Neuron (in vitro differentiated cells): ENCODE measurements around the gene LSM7.

ENCODE experiments used
- H2AFZ ChIP-seq: one replicate; pipeline ENCODE4 v1.6.1; 2013; ENCODE audit warnings: low read depth, mild to moderate bottlenecking, inconsistent platforms, low read length, moderate library complexity
- H3K27me3 ChIP-seq: one replicate; pipeline ENCODE4 v1.6.1; 2013; ENCODE audit warnings: low read length; ENCODE audit not compliant: insufficient read depth
- H3K36me3 ChIP-seq: one replicate; pipeline ENCODE4 v1.6.1; 2013; ENCODE audit warnings: low read length; ENCODE audit not compliant: insufficient read depth
- H3K4me1 ChIP-seq: one replicate; pipeline ENCODE4 v1.6.1; 2013; ENCODE audit warnings: low read length; ENCODE audit not compliant: insufficient read depth
- H3K4me3 ChIP-seq: 2 replicates; pipeline ENCODE4 v1.5.1; 2013; ENCODE audit warnings: mild to moderate bottlenecking, low read length, moderate library complexity
- H3K9me3 ChIP-seq: one replicate; pipeline ENCODE4 v1.6.1; 2013; ENCODE audit warnings: low read length

LSM7 gene

DNA sequence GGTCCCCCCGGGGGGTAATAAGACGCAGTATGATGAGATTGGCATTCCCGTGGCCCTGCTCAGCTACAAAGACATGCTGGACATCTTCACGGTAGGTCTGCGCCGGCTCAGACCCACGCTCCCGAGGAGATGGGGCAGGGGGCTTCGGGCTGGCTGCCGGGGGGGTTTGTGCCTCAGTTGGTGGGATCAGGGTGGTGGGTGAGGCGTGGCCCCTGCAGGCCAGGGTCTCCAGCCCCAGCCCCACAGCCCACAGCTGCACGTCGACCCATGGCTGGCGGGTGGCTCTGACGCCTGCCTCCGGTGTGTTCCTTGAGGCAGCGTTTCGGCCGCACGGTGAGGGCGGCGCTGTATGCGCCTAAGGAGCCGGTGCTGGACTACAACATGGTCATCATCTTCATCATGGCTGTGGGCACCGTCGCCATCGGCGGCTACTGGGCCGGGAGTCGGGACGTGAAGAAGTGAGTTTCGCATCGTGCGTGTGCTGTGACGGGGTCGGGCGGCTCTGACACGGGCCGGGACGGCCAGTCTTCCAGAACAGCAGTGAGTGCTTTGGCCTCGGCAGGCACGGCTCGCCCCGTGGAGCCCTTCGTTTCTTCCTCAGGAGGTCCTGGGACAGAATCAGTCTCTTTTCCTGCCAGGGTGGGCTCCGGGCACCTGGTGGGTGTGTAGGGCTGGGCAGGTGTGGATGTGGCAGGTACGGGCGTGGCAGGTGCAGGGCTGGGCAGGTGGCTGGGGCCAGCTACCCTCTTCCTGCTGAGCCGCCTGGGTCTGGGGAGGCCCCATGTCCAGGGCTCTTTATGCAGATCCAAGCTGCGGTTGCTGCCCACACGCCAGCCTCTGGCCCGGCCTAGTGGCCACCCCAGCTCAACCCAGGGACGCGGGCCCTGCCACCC, 10.6 kb upstream of the LSM7 start:
- H3K27me3 ChIP-seq = no peaks in the 10 kb centered on the region
- H3K4me1 ChIP-seq = peaks cover 13% of the 10 kb centered on the region
- no peaks in the 10 kb centered on the region for H3K9me3 ChIP-seq
- H3K36me3 ChIP-seq = peaks cover 36% of the 10 kb centered on the region
- no peak overlapping the region for H2AFZ ChIP-seq
- no peak overlapping the region for H3K4me3 ChIP-seq

DNA sequence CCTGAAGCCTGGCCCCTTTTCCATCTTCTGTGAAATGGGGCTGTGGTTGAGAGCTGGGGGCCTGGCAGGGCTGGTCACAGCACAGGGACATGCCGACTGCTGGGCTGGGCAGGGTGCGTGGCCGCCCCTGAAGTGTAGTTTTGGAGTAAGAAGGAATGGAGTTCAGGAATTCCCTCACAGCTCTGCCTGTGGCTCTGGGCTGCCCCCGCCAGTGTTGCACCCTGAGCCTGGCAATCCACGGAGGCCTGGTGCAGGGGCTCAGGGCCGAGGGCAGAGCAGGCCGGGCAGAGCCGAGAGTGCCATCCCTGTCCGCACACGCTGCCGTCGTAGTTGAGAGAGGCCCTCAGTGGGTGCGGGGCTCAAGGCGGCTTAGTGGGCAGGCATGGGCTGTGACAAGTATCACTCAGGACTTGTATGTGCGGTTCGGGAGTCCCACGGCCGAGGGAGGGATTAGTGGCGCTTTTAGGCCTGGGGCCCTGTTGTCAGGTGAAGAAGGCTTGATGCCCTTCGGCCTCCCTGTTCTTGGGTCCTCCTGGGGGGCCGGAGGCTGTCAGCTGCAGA, 9.7 kb upstream of the LSM7 start:
- Histone ChIP-seq H3K9me3 (no peaks in the 10 kb centered on the region), H3K27me3 (no peaks in the 10 kb centered on the region), H2AFZ (no peak overlapping the region), H3K36me3 (peaks cover 36% of the 10 kb centered on the region), H3K4me3 (no peak overlapping the region), H3K4me1 (peaks cover 13% of the 10 kb centered on the region)

DNA sequence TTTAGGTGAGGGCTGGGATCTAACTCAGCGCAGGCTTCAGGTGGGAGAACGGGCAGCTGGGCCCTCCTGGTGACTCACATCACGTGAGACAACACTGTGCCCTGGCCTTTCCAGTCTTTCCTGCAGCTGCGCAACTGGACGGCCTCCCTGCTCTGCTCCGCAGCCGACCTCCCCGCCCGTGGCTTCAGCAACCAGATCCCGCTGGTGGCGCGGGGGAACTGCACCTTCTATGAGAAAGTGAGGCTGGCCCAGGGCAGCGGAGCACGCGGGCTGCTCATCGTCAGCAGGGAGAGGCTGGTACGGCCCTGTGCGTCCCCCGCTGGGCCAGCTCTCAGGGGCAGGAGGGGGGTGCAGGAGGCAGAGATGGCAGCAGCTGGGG, 8.9 kb upstream of the LSM7 start:
- Histone ChIP-seq H3K4me3 (no peak overlapping the region), H3K36me3 (peaks cover 33% of the 10 kb centered on the region), H3K27me3 (no peaks in the 10 kb centered on the region), H2AFZ (no peak overlapping the region), H3K4me1 (peaks cover 15% of the 10 kb centered on the region), H3K9me3 (no peaks in the 10 kb centered on the region)

DNA sequence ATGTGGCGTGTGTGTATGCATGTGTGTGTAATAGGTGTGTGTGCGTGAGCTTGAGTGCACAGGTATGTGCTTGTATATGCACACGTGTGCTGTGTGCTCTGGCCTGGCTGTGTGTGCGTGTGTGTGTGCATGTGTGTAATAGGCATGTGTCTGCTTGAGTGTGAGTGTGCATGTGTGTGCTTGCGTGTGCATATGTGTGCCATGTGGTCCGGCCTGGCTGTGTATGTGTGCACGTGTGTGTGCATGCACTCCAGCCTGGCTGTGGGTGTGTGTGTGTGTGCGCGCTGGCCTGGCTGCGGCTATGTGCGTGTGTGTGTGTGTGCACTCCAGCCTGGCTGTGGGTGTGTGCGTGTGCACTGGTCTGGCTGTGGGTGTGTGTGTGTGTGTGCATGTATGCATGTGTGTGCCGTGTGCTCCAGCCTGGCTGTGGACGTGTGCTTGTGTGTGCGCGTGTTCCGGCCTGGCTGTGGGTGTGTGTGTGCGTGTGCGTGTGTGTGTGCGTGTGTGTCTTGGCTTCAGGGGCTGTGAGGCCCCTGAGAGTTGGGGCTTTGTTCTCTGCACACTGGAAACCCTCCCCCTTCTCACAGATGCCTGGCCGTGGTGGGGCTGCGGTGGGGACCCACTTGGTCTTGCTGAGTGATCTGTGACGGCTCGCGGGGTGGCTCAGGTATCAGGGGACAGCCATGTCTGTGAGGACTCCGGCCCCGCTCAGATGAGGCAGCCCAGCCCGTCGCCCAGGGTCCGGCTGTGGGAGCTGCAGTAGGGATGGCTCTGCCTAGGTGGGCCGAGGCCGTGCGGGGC, 8.3 kb upstream of the LSM7 start:
- Histone ChIP-seq H3K27me3 (no peaks in the 10 kb centered on the region), H3K36me3 (peaks cover 32% of the 10 kb centered on the region), H3K4me3 (no peak overlapping the region), H2AFZ (no peak overlapping the region), H3K9me3 (no peaks in the 10 kb centered on the region), H3K4me1 (peaks cover 17% of the 10 kb centered on the region)

DNA sequence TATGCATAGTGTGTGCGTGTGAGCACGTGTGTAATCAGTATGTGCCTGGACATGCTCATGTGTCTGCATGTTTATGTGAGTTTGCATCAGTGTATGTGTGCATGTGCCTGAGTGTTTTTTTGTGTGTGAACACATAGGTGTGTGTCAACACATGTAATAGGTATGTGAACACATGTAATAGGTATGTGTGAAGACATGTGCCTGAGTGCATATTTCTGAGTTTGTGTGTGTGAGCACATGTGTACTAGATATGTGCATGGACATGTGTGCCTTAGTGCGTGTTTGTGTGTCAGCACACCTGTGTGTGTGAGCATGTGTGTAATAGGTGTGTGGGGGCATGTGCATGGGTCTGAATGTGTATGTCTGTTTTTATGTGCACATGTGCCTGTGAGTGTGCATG, 7.5 kb upstream of the LSM7 start:
- Histone ChIP-seq H3K36me3 (peaks cover 25% of the 10 kb centered on the region), H3K27me3 (no peaks in the 10 kb centered on the region), H3K4me1 (peaks cover 24% of the 10 kb centered on the region), H2AFZ (no peak overlapping the region), H3K9me3 (no peaks in the 10 kb centered on the region), H3K4me3 (no peak overlapping the region)

DNA sequence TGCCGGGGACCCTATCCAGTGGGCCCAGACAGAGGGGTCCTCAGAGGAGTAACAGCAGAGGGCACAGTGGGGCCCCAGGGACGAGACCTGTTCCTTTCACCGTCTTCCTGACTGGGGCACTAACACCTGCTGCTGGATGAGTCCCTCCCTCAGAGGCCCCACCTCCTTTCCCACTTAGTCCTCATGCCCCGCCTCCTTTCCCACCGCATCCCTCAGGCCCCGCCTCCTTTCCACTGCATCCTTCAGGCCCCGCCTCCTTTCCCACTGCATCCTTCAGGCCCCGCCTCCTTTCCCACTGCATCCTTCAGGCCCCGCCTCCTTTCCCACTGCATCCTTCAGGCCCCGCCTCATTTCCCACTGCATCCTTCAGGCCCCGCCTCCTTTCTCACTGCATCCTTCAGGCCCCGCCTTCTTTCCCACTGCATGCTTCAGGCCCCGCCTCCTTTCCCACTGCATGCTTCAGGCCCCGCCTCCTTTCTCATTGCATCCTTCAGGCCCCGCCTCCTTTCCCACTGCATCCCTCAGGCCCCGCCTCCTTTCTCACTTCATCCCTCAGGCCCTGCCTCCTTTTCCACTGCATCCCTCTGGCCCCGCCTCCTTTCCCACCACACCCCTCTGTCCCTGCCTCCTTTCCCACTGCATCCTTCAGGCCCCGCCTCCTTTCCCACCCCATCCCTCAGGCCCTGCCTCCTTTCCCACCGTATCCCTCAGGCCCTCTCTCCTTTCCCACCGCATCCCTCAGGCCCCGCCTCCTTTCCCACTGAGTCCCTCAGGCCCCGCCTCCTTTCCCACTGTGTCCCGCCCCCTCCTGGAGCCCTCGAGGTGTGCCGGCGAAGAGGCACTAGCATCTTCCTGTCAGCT, 6.8 kb upstream of the LSM7 start:
- no peak overlapping the region for H2AFZ ChIP-seq
- H3K4me1 ChIP-seq = peaks cover 30% of the 10 kb centered on the region
- H3K27me3 ChIP-seq = no peaks in the 10 kb centered on the region
- H3K9me3 ChIP-seq = no peaks in the 10 kb centered on the region
- H3K36me3 ChIP-seq = peaks cover 19% of the 10 kb centered on the region
- no peak overlapping the region for H3K4me3 ChIP-seq

DNA sequence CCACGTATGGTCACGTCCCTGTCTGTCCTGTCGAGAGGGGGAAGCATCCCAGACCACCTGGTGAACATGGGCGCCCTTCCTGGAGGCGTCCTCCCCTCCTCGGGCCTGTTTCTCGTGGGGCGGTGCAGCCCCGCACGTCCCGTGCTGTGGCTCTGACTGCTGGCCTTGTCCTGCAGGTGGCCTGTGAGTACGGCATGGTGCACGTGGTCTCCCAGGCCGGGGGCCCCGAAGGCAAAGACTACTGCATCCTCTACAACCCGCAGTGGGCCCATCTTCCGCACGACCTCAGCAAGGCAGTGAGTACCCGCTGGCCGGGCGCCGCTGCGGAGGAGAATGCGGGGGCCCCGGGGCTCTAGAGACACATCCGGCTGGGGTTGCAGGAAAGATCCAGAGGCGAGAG, 6.0 kb upstream of the LSM7 start:
- Histone ChIP-seq H3K4me1 (peaks cover 37% of the 10 kb centered on the region), H3K27me3 (no peaks in the 10 kb centered on the region), H3K36me3 (peaks cover 12% of the 10 kb centered on the region), H3K9me3 (no peaks in the 10 kb centered on the region), H2AFZ (no peak overlapping the region), H3K4me3 (no peak overlapping the region)

DNA sequence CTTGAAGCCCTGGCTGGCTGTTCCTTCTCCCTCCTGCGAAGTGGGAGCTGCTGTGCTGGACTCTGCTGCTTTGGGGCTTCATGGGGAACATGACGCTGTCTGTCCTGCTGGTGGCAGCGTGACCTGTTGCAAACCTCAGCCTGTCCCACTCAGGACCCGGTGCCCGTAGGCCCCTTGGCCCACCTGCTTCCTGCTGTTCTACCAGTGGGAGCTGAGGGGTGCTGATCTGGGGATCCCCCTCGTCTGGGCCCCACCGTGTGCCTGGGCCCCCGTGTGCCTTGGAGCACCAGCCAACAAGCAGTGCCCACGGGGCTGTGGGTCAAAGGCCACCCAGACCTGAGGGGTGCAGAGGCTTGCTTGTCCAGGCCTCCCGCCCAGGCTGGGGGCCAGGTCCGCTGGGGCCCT, 5.4 kb upstream of the LSM7 start:
- no peak overlapping the region for H2AFZ ChIP-seq

DNA sequence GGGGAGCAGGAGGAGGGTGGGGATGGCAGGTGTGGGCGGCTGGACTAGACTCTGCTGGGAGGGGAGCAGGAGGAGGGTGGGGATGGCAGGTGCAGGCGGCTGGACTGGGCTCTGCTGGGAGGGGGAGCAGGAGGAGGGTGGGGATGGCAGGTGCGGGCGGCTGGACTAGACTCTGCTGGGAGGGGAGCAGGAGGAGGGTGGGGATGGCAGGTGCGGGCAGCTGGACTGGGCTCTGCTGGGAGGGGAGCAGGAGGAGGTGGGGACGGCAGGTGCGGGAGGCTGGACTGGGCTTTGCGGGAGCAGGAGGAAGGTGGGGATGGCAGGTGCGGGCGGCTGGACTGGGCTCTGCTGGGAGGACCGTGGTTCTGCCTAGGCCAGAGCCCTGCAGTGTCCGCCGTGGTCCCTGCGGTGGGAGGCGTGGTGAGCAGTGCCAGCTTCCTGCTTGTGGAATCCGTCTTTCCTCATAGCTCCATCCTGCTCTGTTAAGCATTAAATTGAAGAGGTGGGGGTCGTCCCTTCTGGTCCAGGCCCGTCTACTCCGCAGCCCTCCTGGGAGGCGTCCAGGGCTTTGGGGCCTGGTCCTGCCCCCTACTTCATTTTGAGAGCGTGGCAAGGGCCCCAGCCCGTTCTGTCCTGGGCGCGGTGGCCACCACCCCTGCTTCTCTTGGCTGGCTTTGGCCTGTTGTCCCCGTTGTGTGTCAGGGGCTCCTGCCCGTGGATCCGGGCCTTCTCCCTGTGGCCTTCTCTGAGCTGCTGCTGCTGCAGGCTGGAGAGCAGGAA, 4.8 kb upstream of the LSM7 start:
- H3K27me3 ChIP-seq = no peaks in the 10 kb centered on the region
- H3K36me3 ChIP-seq = peaks cover 2% of the 10 kb centered on the region
- no peak overlapping the region for H3K4me3 ChIP-seq
- H3K4me1 ChIP-seq = peaks cover 39% of the 10 kb centered on the region
- no peaks in the 10 kb centered on the region for H3K9me3 ChIP-seq
- H2AFZ ChIP-seq = no peak overlapping the region

More for the DNA sequence above, 5.4 kb upstream of the LSM7 start:
- Histone ChIP-seq H3K4me3 (no peak overlapping the region), H3K9me3 (no peaks in the 10 kb centered on the region), H3K27me3 (no peaks in the 10 kb centered on the region), H3K4me1 (peaks cover 39% of the 10 kb centered on the region), H3K36me3 (peaks cover 6% of the 10 kb centered on the region)

DNA sequence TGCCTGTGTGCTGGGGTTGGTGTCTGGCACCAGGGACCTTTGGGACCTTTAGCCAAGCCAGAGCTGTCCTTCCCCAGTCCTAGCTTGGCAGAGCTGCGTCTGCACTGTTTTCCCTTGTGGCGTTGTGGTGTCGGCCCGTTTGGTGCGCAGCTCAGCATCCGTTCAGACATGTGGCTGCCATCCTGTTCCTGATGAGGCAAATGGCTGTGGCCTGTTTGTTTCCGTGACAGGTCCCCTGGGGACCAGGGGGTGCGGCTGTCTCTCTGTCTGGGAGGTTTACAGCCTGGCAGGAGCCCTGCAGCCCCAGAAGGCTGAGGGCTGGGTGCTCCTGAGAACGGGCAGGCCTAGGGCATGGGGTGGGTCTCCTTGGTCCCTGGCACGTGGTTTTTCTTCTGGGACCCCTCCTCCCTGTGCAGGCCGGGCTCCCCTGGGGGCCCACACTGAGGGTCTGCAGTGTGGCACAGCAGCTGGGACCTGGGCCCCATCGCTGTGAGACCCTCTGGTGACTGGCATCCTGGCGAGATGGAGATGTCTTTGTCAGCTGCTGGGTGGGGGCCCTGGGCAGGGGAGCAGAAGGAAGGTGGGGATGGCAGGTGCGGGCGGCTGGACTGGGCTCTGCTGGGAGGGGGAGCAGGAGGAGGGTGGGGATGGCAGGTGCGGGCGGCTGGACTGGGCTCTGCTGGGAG, 4.1 kb upstream of the LSM7 start:
- Histone ChIP-seq H3K36me3 (peaks cover 2% of the 10 kb centered on the region), H3K4me1 (peaks cover 41% of the 10 kb centered on the region), H3K9me3 (no peaks in the 10 kb centered on the region), H3K4me3 (no peak overlapping the region), H2AFZ (no peak overlapping the region), H3K27me3 (no peaks in the 10 kb centered on the region)

DNA sequence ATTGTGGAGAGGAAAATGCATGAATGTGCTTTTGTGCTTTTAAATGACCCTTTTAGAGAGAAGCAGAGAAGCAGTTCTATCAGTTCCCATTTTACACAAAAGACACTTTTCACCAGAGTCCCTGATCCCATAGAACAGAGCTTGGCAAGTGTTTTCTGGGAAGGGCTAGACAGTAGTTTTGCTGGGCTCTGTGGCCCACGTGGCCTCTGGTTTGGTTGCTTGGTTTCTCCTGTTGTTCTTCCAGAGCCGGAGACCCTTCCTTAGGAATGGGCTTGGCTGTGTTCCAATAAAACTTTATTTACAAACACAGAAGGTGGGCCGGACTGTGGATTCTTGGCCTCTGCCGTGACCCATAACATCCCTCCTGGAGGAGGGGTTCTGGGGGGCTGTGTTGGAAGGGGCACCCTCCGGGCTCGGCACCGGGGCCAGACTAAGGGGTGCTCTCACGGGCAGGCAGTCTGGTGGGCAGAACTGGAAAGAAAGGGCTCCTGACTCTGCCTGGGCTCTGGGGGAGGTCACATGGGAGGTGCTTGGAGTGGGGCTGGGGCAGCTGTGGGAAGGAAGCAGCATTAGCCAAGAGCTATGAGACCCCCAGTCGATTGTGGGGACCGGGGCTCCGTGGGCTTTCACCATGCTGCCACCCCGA, 3.3 kb upstream of the LSM7 start:
- no peaks in the 10 kb centered on the region for H3K9me3 ChIP-seq
- H3K36me3 ChIP-seq = peaks cover 5% of the 10 kb centered on the region
- no peaks in the 10 kb centered on the region for H3K27me3 ChIP-seq
- no peak overlapping the region for H2AFZ ChIP-seq
- no peak overlapping the region for H3K4me3 ChIP-seq
- peaks cover 41% of the 10 kb centered on the region for H3K4me1 ChIP-seq
